NT2/D1 (cell line): Measurements from ENCODE around the gene TNS3.

ENCODE experiments used
- DNase-seq: peaks from one replicate; pipeline ENCODE4 v3.0.0-alpha.2; 2011; ENCODE audit warnings: low read depth, low spot score
- H3K27me3 ChIP-seq: 2 replicates; pipeline ENCODE4 v1.6.0; 2011; ENCODE audit warnings: mild to moderate bottlenecking; ENCODE audit not compliant: insufficient read length, insufficient read depth
- H3K36me3 ChIP-seq: 2 replicates; pipeline ENCODE4 v1.6.1; 2011; ENCODE audit warnings: mild to moderate bottlenecking, low read length, mixed read lengths; ENCODE audit not compliant: insufficient read depth, insufficient read length
- H3K4me1 ChIP-seq: 2 replicates; pipeline ENCODE4 v1.5.1; 2011; ENCODE audit not compliant: insufficient read depth, insufficient read length
- H3K4me3 ChIP-seq: 2 replicates; pipeline ENCODE4 v1.5.1; 2011; ENCODE audit warnings: low read depth; ENCODE audit not compliant: insufficient read length
- H3K9ac ChIP-seq: 2 replicates; pipeline ENCODE4 v1.6.0; 2011; ENCODE audit warnings: low read depth; ENCODE audit not compliant: insufficient read length
- H3K9me3 ChIP-seq: 2 replicates; pipeline ENCODE4 v1.5.1; 2011; ENCODE audit warnings: mild to moderate bottlenecking, low read length; ENCODE audit not compliant: insufficient read depth
- SUZ12 ChIP-seq: IDR thresholded peaks from 2 replicates; pipeline ENCODE4 v1.6.1; 2011; ENCODE audit not compliant: insufficient read length, insufficient read depth; ENCODE audit errors: extremely low read depth
- YY1 ChIP-seq: IDR thresholded peaks from 2 replicates; pipeline ENCODE4 v1.6.1; 2011; ENCODE audit not compliant: insufficient read length, insufficient read depth
- ZNF274 ChIP-seq: IDR thresholded peaks from 2 replicates; pipeline ENCODE4 v1.6.1; 2011; ENCODE audit warnings: mild to moderate bottlenecking, low read depth, low read length

The TNS3 gene

GRCh38 chr7:47508389-47509380, 73.2 kb downstream of the TNS3 start:
- no peak overlapping the region for H3K4me3 ChIP-seq
- peaks cover 9% of the 10 kb centered on the region for H3K4me1 ChIP-seq
- no peak for TF ChIP-seq YY1
- TF ChIP-seq SUZ12, result no peak
- no peak for TF ChIP-seq ZNF274
- H3K36me3 ChIP-seq, result peaks cover 65% of the 10 kb centered on the region
- DNase-seq, result no peak
- H3K27me3 ChIP-seq, result no peaks in the 10 kb centered on the region
- no peak overlapping the region for H3K9ac ChIP-seq
- no peaks in the 10 kb centered on the region for H3K9me3 ChIP-seq

- DNase-seq, result no peak
- Histone ChIP-seq H3K9me3 (no peaks in the 10 kb centered on the region), H3K4me1 (peaks cover 13% of the 10 kb centered on the region), H3K36me3 (peaks cover 68% of the 10 kb centered on the region), H3K9ac (no peak overlapping the region), H3K4me3 (no peak overlapping the region), H3K27me3 (no peaks in the 10 kb centered on the region)
- no peak for TF ChIP-seq ZNF274
- no peak for TF ChIP-seq YY1
- no peak for TF ChIP-seq SUZ12
These were observed 74.4 kb downstream of the TNS3 start for GRCh38 chr7:47507522-47507921.

- DNase-seq, result no peak
- Histone ChIP-seq H3K27me3 (no peaks in the 10 kb centered on the region), H3K9ac (no peak overlapping the region), H3K36me3 (peaks cover 64% of the 10 kb centered on the region), H3K4me1 (peaks cover 15% of the 10 kb centered on the region), H3K4me3 (no peak overlapping the region), H3K9me3 (no peaks in the 10 kb centered on the region)
- TF ChIP-seq SUZ12, result no peak
- no peak for TF ChIP-seq ZNF274
- TF ChIP-seq YY1, result no peak
These were observed 75.2 kb downstream of the TNS3 start for GRCh38 chr7:47506382-47507339.

- H3K36me3 ChIP-seq, result peaks cover 62% of the 10 kb centered on the region
- DNase-seq, result no peak
- peaks cover 15% of the 10 kb centered on the region for H3K4me1 ChIP-seq
These were observed 76.5 kb downstream of the TNS3 start for GRCh38 chr7:47505312-47506007.

GRCh38 chr7:47504551-47505311, 77.2 kb downstream of the TNS3 start:
- H3K36me3 ChIP-seq, result peaks cover 64% of the 10 kb centered on the region
- peaks cover 15% of the 10 kb centered on the region for H3K4me1 ChIP-seq

More at GRCh38 chr7:47505312-47506007, 76.5 kb downstream of the TNS3 start:
- no peak overlapping the region for H3K9ac ChIP-seq
- no peak for TF ChIP-seq ZNF274
- TF ChIP-seq YY1, result no peak
- no peak for TF ChIP-seq SUZ12
- no peak overlapping the region for H3K4me3 ChIP-seq
- no peaks in the 10 kb centered on the region for H3K9me3 ChIP-seq
- H3K27me3 ChIP-seq, result no peaks in the 10 kb centered on the region

GRCh38 chr7:47503281-47503680, 78.6 kb downstream of the TNS3 start:
- DNase-seq, result no peak
- no peak overlapping the region for H3K9ac ChIP-seq
- no peaks in the 10 kb centered on the region for H3K9me3 ChIP-seq
- no peaks in the 10 kb centered on the region for H3K27me3 ChIP-seq
- no peak overlapping the region for H3K4me3 ChIP-seq
- peaks cover 15% of the 10 kb centered on the region for H3K4me1 ChIP-seq
- peaks cover 61% of the 10 kb centered on the region for H3K36me3 ChIP-seq
- TF ChIP-seq YY1, result no peak
- no peak for TF ChIP-seq ZNF274
- no peak for TF ChIP-seq SUZ12

More at GRCh38 chr7:47504551-47505311, 77.2 kb downstream of the TNS3 start:
- TF ChIP-seq ZNF274, result no peak
- TF ChIP-seq YY1, result no peak
- TF ChIP-seq SUZ12, result no peak
- no peak for DNase-seq
- Histone ChIP-seq H3K9ac (no peak overlapping the region), H3K4me3 (no peak overlapping the region), H3K27me3 (no peaks in the 10 kb centered on the region), H3K9me3 (no peaks in the 10 kb centered on the region)
